ENCODE data around the gene R3HCC1L.

Gene R3HCC1L

GRCh38 chr10:98134431-98135221 lies at the start of gene R3HCC1L:
TSS of gene R3HCC1L (plus strand) at chr10:98134657. CDS start at chr10:98208115, 73,458 bp downstream.
- Mint-ChIP-seq H3K9me3 (peaks cover 2% of the 10 kb centered on the region), H3K4me1 (peaks cover 28% of the 10 kb centered on the region), H3K27ac (peak within 1 kb of the TSS; percentile 95), H3K36me3 (peaks cover 2% of the 10 kb centered on the region), H3K4me3 (peak within 1 kb of the TSS; percentile 95), H3K27me3 (no peaks in the 10 kb centered on the region)
- ATAC-seq (ENCODE audit: low read depth) (peak; percentile 92), DNase-seq (ENCODE audit: low spot score in 2 of 2) (peak; percentile 91 to 97)

DNA sequence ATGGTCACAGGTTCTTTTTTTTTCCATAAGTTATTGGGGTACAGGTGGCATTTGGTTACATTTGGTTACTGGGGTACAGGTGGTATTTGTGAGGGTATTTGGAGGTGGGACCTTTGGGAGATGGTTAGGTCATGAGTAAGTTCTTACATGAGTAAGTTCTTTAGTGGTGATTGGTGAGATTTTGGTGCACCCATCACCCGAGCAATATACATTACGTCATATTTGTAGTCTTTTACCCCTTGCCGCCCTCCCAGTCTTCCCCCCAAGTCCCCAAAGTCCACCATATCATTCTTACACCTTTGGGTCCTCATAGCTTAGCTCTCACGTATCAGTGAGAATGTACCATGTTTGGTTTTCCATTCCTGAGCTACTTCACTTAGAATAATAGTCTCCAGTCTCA lies 49.2 kb upstream of the R3HCC1L start:
- DNase-seq (ENCODE audit: low spot score in 2 of 2) (no peak), ATAC-seq (ENCODE audit: low read depth) (no peak)
- H3K36me3 Mint-ChIP-seq = no peaks in the 10 kb centered on the region
- no peak overlapping the region for H3K27ac Mint-ChIP-seq
- peaks cover 9% of the 10 kb centered on the region for H3K27me3 Mint-ChIP-seq
- H3K4me3 Mint-ChIP-seq = no peak overlapping the region
- H3K4me1 Mint-ChIP-seq = no peaks in the 10 kb centered on the region
- H3K9me3 Mint-ChIP-seq = no peaks in the 10 kb centered on the region

GRCh38 chr10:98086837-98087708 lies 47.4 kb upstream of the R3HCC1L start:
- peaks cover 11% of the 10 kb centered on the region for H3K27me3 Mint-ChIP-seq
- ATAC-seq (ENCODE audit: low read depth) = no peak
- no peak overlapping the region for H3K4me3 Mint-ChIP-seq
- H3K4me1 Mint-ChIP-seq = no peaks in the 10 kb centered on the region
- H3K36me3 Mint-ChIP-seq = no peaks in the 10 kb centered on the region
- H3K9me3 Mint-ChIP-seq = no peaks in the 10 kb centered on the region
- no peak overlapping the region for H3K27ac Mint-ChIP-seq
- DNase-seq (ENCODE audit: low spot score in 2 of 2) = no peak

GRCh38 chr10:98088186-98088971 lies 46.1 kb upstream of the R3HCC1L start:
- Mint-ChIP-seq H3K27ac (no peak overlapping the region), H3K36me3 (no peaks in the 10 kb centered on the region), H3K4me3 (no peak overlapping the region), H3K9me3 (no peaks in the 10 kb centered on the region), H3K4me1 (no peaks in the 10 kb centered on the region), H3K27me3 (peaks cover 12% of the 10 kb centered on the region)
- DNase-seq (ENCODE audit: low spot score in 2 of 2) (no peak), ATAC-seq (ENCODE audit: low read depth) (no peak)

GRCh38 chr10:98090822-98091221 lies 43.6 kb upstream of the R3HCC1L start:
- Mint-ChIP-seq H3K4me3 (no peak overlapping the region), H3K27ac (no peak overlapping the region), H3K27me3 (peaks cover 24% of the 10 kb centered on the region), H3K36me3 (no peaks in the 10 kb centered on the region), H3K4me1 (no peaks in the 10 kb centered on the region), H3K9me3 (no peaks in the 10 kb centered on the region)
- DNase-seq (ENCODE audit: low spot score in 2 of 2) = no peak
- ATAC-seq (ENCODE audit: low read depth) = no peak

DNA sequence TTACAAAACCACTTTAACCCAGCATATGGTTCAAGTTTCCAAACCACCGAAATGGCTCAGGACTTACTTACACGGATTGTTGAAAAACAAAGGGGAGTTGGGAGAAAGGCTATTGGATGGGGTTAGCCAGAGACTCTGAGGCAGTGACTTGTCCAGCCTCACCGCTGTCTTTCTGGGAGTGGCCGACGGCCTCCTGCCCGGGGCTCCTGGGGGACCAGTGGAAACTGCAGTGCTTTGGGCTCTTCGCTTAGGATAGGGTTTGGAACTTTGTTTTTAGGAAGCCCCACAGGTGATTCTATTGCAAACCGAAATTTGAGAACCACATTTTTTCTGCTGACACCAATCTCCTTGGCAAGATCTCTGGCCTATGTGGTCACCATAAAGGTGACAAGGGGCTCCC lies 38.1 kb upstream of the R3HCC1L start:
- no peak for ATAC-seq (ENCODE audit: low read depth)
- H3K27ac Mint-ChIP-seq = no peak overlapping the region
- H3K36me3 Mint-ChIP-seq = no peaks in the 10 kb centered on the region
- H3K4me1 Mint-ChIP-seq = no peaks in the 10 kb centered on the region
- no peak for DNase-seq (ENCODE audit: low spot score in 2 of 2)
- peaks cover 22% of the 10 kb centered on the region for H3K27me3 Mint-ChIP-seq
- no peaks in the 10 kb centered on the region for H3K9me3 Mint-ChIP-seq
- no peak overlapping the region for H3K4me3 Mint-ChIP-seq

DNA sequence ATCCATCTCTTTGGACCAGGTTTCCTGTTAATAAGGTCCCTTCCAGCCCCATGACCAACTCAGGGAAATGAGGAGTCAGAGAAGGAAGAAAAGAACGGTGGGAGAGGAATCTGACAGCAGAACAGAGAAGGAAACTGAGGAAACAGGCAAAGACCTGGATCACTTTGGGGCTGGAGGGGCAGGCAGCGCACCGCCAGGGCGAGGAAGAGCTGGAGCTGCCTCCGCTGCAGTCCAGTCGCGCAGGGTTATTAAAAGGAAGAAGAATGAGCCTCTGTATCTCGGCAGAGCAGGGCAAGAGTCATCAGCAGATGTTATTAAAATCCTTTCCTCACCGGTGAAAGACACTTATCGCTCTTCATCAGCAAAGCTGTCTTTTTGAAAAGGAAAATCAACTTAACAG lies 37.7 kb upstream of the R3HCC1L start:
- Mint-ChIP-seq H3K4me3 (no peak overlapping the region), H3K27ac (no peak overlapping the region), H3K36me3 (no peaks in the 10 kb centered on the region), H3K4me1 (no peaks in the 10 kb centered on the region), H3K9me3 (no peaks in the 10 kb centered on the region), H3K27me3 (peaks cover 22% of the 10 kb centered on the region)
- no peak for DNase-seq (ENCODE audit: low spot score in 2 of 2)
- ATAC-seq (ENCODE audit: low read depth) = no peak

DNA sequence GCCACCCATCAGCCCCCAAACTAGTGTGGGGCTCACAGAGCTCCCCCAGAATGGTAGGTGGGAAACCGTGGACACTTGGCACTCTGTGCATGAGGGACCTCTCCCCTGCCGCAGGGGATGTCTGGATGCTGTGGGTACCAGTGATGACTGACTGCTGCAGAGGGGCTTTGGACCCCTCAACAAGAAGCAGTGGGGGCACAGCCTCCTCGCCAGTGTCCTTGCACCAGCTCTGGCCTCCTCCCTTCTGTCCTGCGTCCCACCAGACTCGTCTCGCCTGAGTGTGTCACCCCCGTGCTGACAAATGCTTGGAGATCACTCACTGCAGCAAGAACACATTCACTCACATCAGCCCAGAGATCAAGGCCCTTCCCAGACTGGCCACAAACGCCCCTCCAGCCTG lies 37.3 kb upstream of the R3HCC1L start:
- H3K36me3 Mint-ChIP-seq = no peaks in the 10 kb centered on the region
- H3K4me1 Mint-ChIP-seq = no peaks in the 10 kb centered on the region
- no peak for ATAC-seq (ENCODE audit: low read depth)
- DNase-seq (ENCODE audit: low spot score in 2 of 2) = no peak
- H3K27ac Mint-ChIP-seq = no peak overlapping the region
- no peak overlapping the region for H3K4me3 Mint-ChIP-seq
- H3K27me3 Mint-ChIP-seq = peaks cover 22% of the 10 kb centered on the region
- no peaks in the 10 kb centered on the region for H3K9me3 Mint-ChIP-seq

- Mint-ChIP-seq H3K27me3 (peaks cover 22% of the 10 kb centered on the region), H3K36me3 (no peaks in the 10 kb centered on the region), H3K9me3 (no peaks in the 10 kb centered on the region), H3K27ac (no peak overlapping the region), H3K4me1 (no peaks in the 10 kb centered on the region), H3K4me3 (no peak overlapping the region)
- DNase-seq (ENCODE audit: low spot score in 2 of 2) (no peak), ATAC-seq (ENCODE audit: low read depth) (no peak)
Observed at GRCh38 chr10:98097616-98098015, 36.8 kb upstream of the R3HCC1L start.

DNA sequence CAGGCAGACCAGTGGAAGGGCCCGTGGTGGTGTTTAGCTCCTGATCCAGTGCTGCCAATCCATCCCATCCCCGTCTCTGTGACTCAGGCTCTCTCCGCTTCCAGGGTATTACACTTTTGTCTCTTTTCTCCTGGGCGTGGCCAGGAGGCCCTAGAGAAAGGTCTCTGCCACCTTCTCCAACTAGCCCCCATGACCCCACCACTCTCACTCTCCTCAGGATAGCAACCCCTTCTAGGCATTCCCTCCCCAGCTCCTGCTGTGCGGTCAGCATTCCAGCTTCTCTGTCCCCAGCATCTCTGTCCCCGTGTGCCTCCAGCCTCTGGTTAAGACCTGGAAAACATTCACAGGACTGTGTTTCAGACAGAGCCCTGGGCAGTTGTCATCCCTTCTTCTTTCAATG lies 36.2 kb upstream of the R3HCC1L start:
- H3K27ac Mint-ChIP-seq = no peak overlapping the region

DNA sequence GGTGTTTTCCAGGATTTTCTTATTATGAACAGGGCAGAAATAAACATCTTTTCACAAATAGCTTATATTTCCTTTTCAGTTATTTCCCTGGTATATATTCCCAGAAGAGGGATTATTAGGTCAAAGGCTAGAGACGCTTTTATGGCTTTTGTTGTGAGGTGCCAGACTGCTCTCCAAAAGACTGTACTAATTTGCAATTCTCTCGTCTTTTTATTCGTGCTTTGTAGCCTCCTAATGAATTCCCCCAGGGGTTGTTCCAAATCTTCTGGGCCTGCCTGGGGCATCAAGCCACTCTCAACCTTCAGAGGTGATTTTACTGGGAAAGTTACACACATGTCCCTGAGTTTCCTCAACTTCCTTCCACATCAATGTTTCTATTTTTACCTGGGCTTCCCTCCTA lies 34.0 kb upstream of the R3HCC1L start:
- DNase-seq (ENCODE audit: low spot score in 2 of 2) (no peak), ATAC-seq (ENCODE audit: low read depth) (no peak)
- no peaks in the 10 kb centered on the region for H3K9me3 Mint-ChIP-seq
- H3K36me3 Mint-ChIP-seq = peaks cover 3% of the 10 kb centered on the region
- no peak overlapping the region for H3K4me3 Mint-ChIP-seq
- peaks cover 11% of the 10 kb centered on the region for H3K27me3 Mint-ChIP-seq
- H3K4me1 Mint-ChIP-seq = no peaks in the 10 kb centered on the region
- no peak overlapping the region for H3K27ac Mint-ChIP-seq

More for the DNA sequence above, 36.2 kb upstream of the R3HCC1L start:
- Mint-ChIP-seq H3K4me1 (no peaks in the 10 kb centered on the region), H3K36me3 (no peaks in the 10 kb centered on the region), H3K4me3 (no peak overlapping the region), H3K27me3 (peaks cover 19% of the 10 kb centered on the region), H3K9me3 (no peaks in the 10 kb centered on the region)
- DNase-seq (ENCODE audit: low spot score in 2 of 2) (no peak), ATAC-seq (ENCODE audit: low read depth) (no peak)

- peaks cover 11% of the 10 kb centered on the region for H3K27me3 Mint-ChIP-seq
- no peak overlapping the region for H3K27ac Mint-ChIP-seq
- ATAC-seq (ENCODE audit: low read depth) = no peak
Observed at GRCh38 chr10:98101366-98101765, 33.1 kb upstream of the R3HCC1L start.

GRCh38 chr10:98104125-98104524 lies 30.3 kb upstream of the R3HCC1L start:
- Mint-ChIP-seq H3K36me3 (peaks cover 3% of the 10 kb centered on the region), H3K9me3 (peaks cover 2% of the 10 kb centered on the region), H3K4me3 (no peak overlapping the region), H3K4me1 (no peaks in the 10 kb centered on the region), H3K27me3 (peaks cover 4% of the 10 kb centered on the region), H3K27ac (no peak overlapping the region)
- DNase-seq (ENCODE audit: low spot score in 2 of 2) (no peak), ATAC-seq (ENCODE audit: low read depth) (no peak)

More at GRCh38 chr10:98101366-98101765, 33.1 kb upstream of the R3HCC1L start:
- Mint-ChIP-seq H3K9me3 (no peaks in the 10 kb centered on the region), H3K4me3 (no peak overlapping the region), H3K4me1 (no peaks in the 10 kb centered on the region), H3K36me3 (peaks cover 3% of the 10 kb centered on the region)
- DNase-seq (ENCODE audit: low spot score in 2 of 2) = no peak

GRCh38 chr10:98106531-98106930 lies 27.9 kb upstream of the R3HCC1L start:
- Mint-ChIP-seq H3K36me3 (peaks cover 3% of the 10 kb centered on the region), H3K4me1 (no peaks in the 10 kb centered on the region), H3K9me3 (peaks cover 2% of the 10 kb centered on the region), H3K27ac (no peak overlapping the region), H3K27me3 (peaks cover 10% of the 10 kb centered on the region), H3K4me3 (no peak overlapping the region)
- ATAC-seq (ENCODE audit: low read depth) = no peak
- DNase-seq (ENCODE audit: low spot score in 2 of 2) = no peak

Measured in memory B cell (primary cell).